ENCODE results near the gene RAB11FIP3. TPM values are rescaled to one million over a fixed set of nuclear protein-coding genes. Genes with fewer than 3 reads are reported as not detected.
A peak's percentile ranks its signal among the peaks of the same experiment; 100 is the strongest.

Gene RAB11FIP3
- total and polyA plus RNA-seq, 2 of the 13 experiments (the other 11 are each of a cell fraction or from before 2014, with no cell fraction given), result 34.3 to 57.6 TPM

- peak; percentile 69 for TF ChIP-seq KDM2A (CRISPR knock-in tag; IDR thresholded peaks at IDR 0.05; ENCODE audit: borderline replicate concordance, low read depth)
- TF ChIP-seq SP140L (CRISPR knock-in tag; IDR thresholded peaks at IDR 0.05; ENCODE audit: borderline replicate concordance), result no peak
- no peak for TF ChIP-seq ZNF446 (CRISPR knock-in tag; IDR thresholded peaks at IDR 0.05)
- TF ChIP-seq HNF4A (CRISPR knock-in tag; IDR thresholded peaks at IDR 0.05), result no peak
- 0 out of 2 replicates have a peak, but pooled peaks have one; percentile 46 for TF ChIP-seq HDAC1 (CRISPR knock-in tag; IDR thresholded peaks at IDR 0.05)
- TF ChIP-seq TAF1 (CRISPR knock-in tag; IDR thresholded peaks at IDR 0.05), result no peak
- TF ChIP-seq ZMYM3 (CRISPR knock-in tag; IDR thresholded peaks at IDR 0.05), result peak; percentile 86
- no peak for TF ChIP-seq HMGA1 (CRISPR knock-in tag; conservative IDR thresholded peaks at IDR 0.05)
- TF ChIP-seq SMC3 (IDR thresholded peaks at IDR 0.05; ENCODE audit: low read length), result no peak
- no peak for TF ChIP-seq PBX2 (CRISPR knock-in tag; IDR thresholded peaks at IDR 0.05)
- TF ChIP-seq SOX13 (IDR thresholded peaks at IDR 0.05), result no peak
- peak in 1 of 2 experiments; percentile 5; a peak in 1 of 4 replicates for TF ChIP-seq SOX13 (CRISPR knock-in tag; conservative IDR thresholded peaks at IDR 0.05 in 1 of 2, IDR thresholded peaks at IDR 0.05 in 1 of 2)
- no peak for TF ChIP-seq AGO1 (IDR thresholded peaks at IDR 0.05; ENCODE audit: low read depth, low read length, poor library complexity, severe bottlenecking)
- no peak for TF ChIP-seq KMT2B (CRISPR knock-in tag; IDR thresholded peaks at IDR 0.05)
- no peak for TF ChIP-seq SRSF1 (optimal IDR thresholded peaks at IDR 0.05; ENCODE audit: low read depth, low read length)
- no peak for TF ChIP-seq CBX2 (IDR thresholded peaks at IDR 0.05; ENCODE audit: low read depth, low read length)
- no peak for TF ChIP-seq CBX2 (CRISPR knock-in tag; IDR thresholded peaks at IDR 0.05; ENCODE audit: low read depth)
- no peak for TF ChIP-seq ZNF230 (CRISPR knock-in tag; IDR thresholded peaks at IDR 0.05)
- no peak for TF ChIP-seq ZNF329 (CRISPR knock-in tag; IDR thresholded peaks at IDR 0.05; ENCODE audit: low read depth)
- TF ChIP-seq SMAD3 (CRISPR knock-in tag; IDR thresholded peaks at IDR 0.05), result no peak; the same call in 1 of the 2 replicates
- TF ChIP-seq ZNF749 (CRISPR knock-in tag; IDR thresholded peaks at IDR 0.05; ENCODE audit: borderline replicate concordance), result no peak
- TF ChIP-seq AHR (CRISPR knock-in tag; IDR thresholded peaks at IDR 0.05), result 0 out of 2 replicates have a peak, but pooled peaks have one; percentile 53
- TF ChIP-seq TFDP2 (CRISPR knock-in tag; IDR thresholded peaks at IDR 0.05), result peak; percentile 74
- TF ChIP-seq ZNF281 (CRISPR knock-in tag; IDR thresholded peaks at IDR 0.05; ENCODE audit: borderline replicate concordance), result peak; percentile 29; the same call in 1 of the 2 replicates
- TF ChIP-seq MLXIP (CRISPR knock-in tag; IDR thresholded peaks at IDR 0.05; ENCODE audit: borderline replicate concordance), result no peak
These were observed 28.8 kb upstream of the RAB11FIP3 start (continued) for GRCh38 chr16:396605-397004.
